ENCODE data around the gene TCF12.

The TCF12 gene

DNA sequence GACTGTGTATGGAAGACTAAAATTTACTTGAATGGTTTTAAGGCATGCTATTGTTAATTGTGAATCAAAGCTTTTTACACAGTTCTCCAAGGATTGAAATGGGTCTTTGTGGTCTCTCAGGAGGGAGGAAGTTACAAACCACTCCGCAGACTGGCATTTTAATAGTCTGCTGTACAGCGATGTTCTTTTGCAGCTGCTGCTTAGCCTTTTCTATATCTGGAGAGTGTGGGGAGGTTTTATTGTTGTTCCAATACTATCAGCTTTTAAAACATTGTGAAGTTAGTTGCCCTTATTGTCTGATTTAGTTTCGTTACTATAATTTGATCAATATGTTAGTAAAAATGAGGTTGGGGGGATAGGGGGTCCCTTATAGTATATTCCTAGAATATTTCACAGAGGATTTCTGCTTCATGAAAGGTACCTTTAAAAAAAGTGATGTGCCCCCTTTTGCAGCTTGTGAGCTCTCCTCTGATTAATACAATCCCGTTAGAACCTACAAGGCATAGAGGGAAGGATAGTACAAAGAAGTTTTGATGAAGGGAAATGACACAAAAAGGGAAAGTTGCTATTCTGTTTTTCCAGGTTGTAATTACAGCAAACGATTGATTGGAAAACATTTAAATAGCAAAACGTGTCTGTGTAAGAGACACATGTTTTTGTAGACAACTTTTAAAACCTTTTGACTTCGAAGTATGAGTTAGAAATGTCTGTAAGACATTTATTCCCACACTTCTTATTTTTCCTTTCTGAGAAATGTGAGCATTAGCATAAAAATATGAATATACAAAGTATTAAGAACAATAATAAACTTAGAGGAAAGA, 299.5 kb downstream of the TCF12 start:
- TF ChIP-seq, protein P1, sequence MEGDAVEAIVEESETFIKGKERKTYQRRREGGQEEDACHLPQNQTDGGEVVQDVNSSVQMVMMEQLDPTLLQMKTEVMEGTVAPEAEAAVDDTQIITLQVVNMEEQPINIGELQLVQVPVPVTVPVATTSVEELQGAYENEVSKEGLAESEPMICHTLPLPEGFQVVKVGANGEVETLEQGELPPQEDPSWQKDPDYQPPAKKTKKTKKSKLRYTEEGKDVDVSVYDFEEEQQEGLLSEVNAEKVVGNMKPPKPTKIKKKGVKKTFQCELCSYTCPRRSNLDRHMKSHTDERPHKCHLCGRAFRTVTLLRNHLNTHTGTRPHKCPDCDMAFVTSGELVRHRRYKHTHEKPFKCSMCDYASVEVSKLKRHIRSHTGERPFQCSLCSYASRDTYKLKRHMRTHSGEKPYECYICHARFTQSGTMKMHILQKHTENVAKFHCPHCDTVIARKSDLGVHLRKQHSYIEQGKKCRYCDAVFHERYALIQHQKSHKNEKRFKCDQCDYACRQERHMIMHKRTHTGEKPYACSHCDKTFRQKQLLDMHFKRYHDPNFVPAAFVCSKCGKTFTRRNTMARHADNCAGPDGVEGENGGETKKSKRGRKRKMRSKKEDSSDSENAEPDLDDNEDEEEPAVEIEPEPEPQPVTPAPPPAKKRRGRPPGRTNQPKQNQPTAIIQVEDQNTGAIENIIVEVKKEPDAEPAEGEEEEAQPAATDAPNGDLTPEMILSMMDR (IDR thresholded peaks at IDR 0.05; ENCODE audit: control insufficient read depth, insufficient read depth, low read depth, low read length, missing control alignments), result no peak
- no peak for DNase-seq (ENCODE audit: low read depth)
- no peak overlapping the region for H3K4me3 ChIP-seq (ENCODE audit: control insufficient read depth, low read depth, low read length)

DNA sequence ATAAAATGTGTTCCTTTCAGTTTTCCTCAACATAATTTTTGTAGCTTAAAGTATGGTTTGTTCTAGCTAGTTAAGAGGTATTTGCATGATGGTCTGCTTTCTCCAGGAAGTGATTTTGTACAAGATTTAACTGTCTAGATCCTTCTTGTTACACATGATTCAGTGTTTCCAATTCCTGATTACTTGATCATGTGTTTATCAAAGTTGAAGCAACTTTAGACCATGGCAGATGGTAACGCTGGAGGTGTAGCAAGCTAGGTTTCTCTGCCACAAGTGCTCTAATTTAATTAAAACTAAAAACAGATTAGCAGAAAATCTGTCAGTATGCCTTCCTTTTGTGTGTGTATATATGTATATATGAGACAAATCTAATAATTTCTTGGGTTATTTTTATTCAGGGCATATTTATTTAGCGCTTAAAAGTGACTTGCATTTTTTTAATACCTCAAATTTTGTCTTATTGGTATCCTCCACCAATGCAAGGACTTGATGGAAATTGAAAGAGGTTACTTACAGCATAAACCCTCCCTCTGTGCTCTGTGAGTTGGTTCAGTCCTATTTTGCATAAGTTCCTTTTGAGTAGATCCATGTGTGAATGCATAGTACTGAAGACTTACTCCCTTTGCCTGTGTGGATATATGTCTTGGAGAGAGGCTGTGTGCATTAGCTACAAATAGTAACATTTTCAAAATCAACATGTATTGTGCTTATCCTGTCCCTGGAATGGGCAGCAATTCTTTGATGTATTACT, 300.6 kb downstream of the TCF12 start:
- TF ChIP-seq, protein P1 (IDR thresholded peaks at IDR 0.05; ENCODE audit: control insufficient read depth, insufficient read depth, low read depth, low read length, missing control alignments), result no peak
- peak overlapping the region; percentile 41 for H3K4me3 ChIP-seq (ENCODE audit: control insufficient read depth, low read depth, low read length)
- DNase-seq (ENCODE audit: low read depth), result peak; percentile 91

DNA sequence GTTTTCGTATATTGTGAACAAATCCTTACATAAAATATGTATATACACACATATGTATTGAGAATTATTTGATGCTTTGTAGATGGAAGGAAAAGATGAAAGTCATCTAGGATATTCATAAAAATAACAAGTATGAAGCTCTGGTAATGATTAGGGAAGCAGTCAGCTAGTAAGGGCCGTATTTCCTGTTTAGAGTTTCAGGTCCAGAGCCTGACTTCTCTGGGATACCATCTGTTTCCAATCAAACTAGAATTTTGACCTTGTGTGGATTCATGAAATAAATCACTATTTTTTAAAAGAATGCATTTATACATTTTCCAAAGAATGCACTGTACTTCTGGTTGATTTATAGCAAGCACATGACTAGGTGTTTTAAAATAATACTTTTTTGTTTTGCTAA, 301.8 kb downstream of the TCF12 start:
- TF ChIP-seq, protein P1 (IDR thresholded peaks at IDR 0.05; ENCODE audit: control insufficient read depth, insufficient read depth, low read depth, low read length, missing control alignments), result no peak
- H3K4me3 ChIP-seq (ENCODE audit: control insufficient read depth, low read depth, low read length), result peak overlapping the region; percentile 41
- DNase-seq (ENCODE audit: low read depth), result peak; percentile 76

DNA sequence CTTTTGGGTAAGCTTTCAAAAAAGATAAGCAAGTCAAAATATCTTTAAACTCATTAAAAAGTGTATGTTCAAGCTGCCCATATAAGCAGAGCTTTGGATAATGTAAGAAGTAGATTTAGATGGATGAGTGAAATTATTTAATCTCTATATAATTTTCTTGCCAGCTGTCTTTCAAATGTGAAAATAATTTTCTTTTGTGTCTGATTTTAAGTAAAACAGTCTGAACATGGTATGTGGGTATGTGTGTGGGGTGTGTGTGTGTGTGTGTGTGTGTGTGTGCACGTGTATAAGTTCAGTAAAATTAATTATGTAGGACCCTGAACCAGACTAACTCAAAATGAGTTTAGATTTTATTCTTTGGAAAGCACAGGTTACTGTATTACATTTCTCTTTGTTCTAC, 302.7 kb downstream of the TCF12 start:
- H3K4me3 ChIP-seq (ENCODE audit: control insufficient read depth, low read depth, low read length), result peak overlapping the region; percentile 42
- TF ChIP-seq, protein P1 (IDR thresholded peaks at IDR 0.05; ENCODE audit: control insufficient read depth, insufficient read depth, low read depth, low read length, missing control alignments), result no peak
- no peak for DNase-seq (ENCODE audit: low read depth)

DNA sequence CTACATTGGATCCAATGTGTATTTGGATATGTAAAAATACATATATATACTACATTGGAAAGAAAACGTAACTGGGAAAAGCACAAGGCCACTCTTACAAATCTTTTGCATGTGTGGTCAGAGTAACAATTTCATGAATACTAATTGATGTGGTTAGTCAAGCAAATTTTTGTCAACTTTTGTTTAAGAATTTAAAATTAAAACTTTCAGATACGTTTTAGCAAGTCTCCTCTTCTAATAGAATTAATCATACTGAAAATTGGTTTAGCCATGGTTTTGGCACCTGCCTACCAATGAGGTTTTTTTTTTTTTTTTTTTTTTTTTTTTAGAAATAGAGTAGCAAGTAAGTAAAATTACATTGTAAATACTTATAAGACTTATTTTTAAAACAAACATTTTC, 304.9 kb downstream of the TCF12 start:
- H3K4me3 ChIP-seq (ENCODE audit: control insufficient read depth, low read depth, low read length), result no peak overlapping the region
- DNase-seq (ENCODE audit: low read depth), result no peak
- TF ChIP-seq, protein P1 (IDR thresholded peaks at IDR 0.05; ENCODE audit: control insufficient read depth, insufficient read depth, low read depth, low read length, missing control alignments), result no peak

DNA sequence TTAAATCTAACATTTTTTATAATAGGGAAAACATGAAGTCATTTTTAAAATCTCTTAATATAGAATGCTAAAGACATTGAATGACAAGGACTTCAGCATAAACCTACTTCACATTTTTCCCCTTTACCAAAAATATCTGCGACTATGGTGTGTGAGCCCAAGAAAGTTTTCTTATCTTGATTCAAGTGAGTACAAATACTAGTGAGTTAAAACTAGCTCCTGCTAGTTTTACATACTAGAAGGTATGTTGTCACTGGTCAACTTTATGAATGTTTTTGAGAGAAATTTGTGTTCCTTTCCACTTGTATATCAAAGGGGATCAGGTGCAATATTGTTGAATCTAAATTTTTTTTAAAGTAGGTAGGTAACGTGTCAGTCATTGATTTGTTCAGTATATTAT, 305.4 kb downstream of the TCF12 start:
- H3K4me3 ChIP-seq (ENCODE audit: control insufficient read depth, low read depth, low read length), result no peak overlapping the region
- TF ChIP-seq, protein P1 (IDR thresholded peaks at IDR 0.05; ENCODE audit: control insufficient read depth, insufficient read depth, low read depth, low read length, missing control alignments), result no peak
- no peak for DNase-seq (ENCODE audit: low read depth)

All from AG09309 (cell line).